Measurements from ENCODE around the gene FILIP1.

DNA sequence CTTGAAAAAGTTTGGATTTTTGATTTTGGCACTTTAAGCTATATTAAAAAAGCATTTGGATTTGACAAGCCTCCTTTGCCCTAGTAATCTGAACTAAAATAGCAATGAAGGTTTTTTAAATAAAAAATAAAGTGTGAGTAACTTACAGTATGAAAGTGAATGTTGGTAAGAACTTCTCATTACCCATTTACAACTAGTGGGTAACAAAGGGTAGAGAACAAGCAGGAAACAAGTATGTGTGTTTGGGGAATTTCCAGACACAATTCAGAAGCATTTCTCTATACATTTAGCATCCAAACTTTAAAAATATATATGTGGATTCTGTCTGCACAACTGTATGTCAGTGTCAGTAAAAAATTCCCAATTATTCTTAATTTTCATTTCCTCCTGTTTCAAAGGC lies 211.9 kb downstream of the FILIP1 start:
- TF ChIP-seq, protein P1, sequence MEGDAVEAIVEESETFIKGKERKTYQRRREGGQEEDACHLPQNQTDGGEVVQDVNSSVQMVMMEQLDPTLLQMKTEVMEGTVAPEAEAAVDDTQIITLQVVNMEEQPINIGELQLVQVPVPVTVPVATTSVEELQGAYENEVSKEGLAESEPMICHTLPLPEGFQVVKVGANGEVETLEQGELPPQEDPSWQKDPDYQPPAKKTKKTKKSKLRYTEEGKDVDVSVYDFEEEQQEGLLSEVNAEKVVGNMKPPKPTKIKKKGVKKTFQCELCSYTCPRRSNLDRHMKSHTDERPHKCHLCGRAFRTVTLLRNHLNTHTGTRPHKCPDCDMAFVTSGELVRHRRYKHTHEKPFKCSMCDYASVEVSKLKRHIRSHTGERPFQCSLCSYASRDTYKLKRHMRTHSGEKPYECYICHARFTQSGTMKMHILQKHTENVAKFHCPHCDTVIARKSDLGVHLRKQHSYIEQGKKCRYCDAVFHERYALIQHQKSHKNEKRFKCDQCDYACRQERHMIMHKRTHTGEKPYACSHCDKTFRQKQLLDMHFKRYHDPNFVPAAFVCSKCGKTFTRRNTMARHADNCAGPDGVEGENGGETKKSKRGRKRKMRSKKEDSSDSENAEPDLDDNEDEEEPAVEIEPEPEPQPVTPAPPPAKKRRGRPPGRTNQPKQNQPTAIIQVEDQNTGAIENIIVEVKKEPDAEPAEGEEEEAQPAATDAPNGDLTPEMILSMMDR (IDR thresholded peaks at IDR 0.05; ENCODE audit: low read depth, low read length), result no peak
- TF ChIP-seq EZH2phosphoT487 (IDR thresholded peaks at IDR 0.05; ENCODE audit: low read depth), result no peak

Data from OCI-LY3 (cell line).